Sigmoid colon (tissue), 7 donors: ENCODE results near the gene ACKR2. TPM values are rescaled to one million over a fixed set of nuclear protein-coding genes. Genes with fewer than 3 reads are reported as not detected.

Experiments
- DNase-seq: peaks from one replicate; pipeline ENCODE4 v3.0.0-alpha.2; 2019
- H3K27ac ChIP-seq, 4 donors: fragments of 200-600 bp; sonication (generic); one replicate each; pipeline ENCODE4 v1.5.1; 2016 to 2019; ENCODE audit warnings: mild to moderate bottlenecking in 1 of 4
- H3K27me3 ChIP-seq, 3 donors: fragments of 200-600 bp; sonication (generic); one replicate each; pipeline ENCODE4 v1.5.1; 2019; ENCODE audit warnings: mild to moderate bottlenecking in 1 of 3
- H3K36me3 ChIP-seq, 4 donors: fragments of 200-600 bp; sonication (generic); one replicate each; pipeline ENCODE4 v1.5.1; 2016 to 2019
- H3K4me1 ChIP-seq, 4 donors: fragments of 200-600 bp; sonication (generic); one replicate each; pipeline ENCODE4 v1.5.1; 2017 to 2019
- H3K4me3 ChIP-seq, 4 donors: fragments of 200-600 bp; sonication (generic); one replicate each; pipeline ENCODE4 v1.5.1; 2017 to 2019; ENCODE audit warnings: mild to moderate bottlenecking in 2 of 4, moderate library complexity in 1 of 4
- H3K9me3 ChIP-seq, 4 donors: fragments of 200-600 bp in 3 of 4; sonication (generic) in 3 of 4; one replicate each; pipeline versions ENCODE4 v1.5.1 to v1.6.1; 2013 to 2019
- EP300 ChIP-seq, 4 donors: sonication (generic); formaldehyde crosslinking; IDR thresholded peaks; one replicate each; pipeline ENCODE4 v1.6.1; 2017; ENCODE audit warnings: antibody characterized with exemption in 4 of 4
- POLR2A ChIP-seq, 2 donors: fragments of 450-650 bp; IDR thresholded peaks; one replicate each; pipeline ENCODE4 v1.6.1; 2016; ENCODE audit warnings: antibody characterized with exemption in 2 of 2, mild to moderate bottlenecking in 2 of 2, moderate library complexity in 2 of 2
- POLR2AphosphoS5 ChIP-seq, 4 donors: sonication (generic); formaldehyde crosslinking; IDR thresholded peaks; one replicate each; pipeline ENCODE4 v1.6.1; 2017; ENCODE audit warnings: antibody characterized with exemption in 4 of 4
- WGBS, 2 donors: extraction: QIAGEN DNeasy Blood & Tissue Kit; methylation state at CpG; one replicate each; pipeline ENCODE4 v1.1.7; 2013; 5-methylcytosine and 5-hydroxymethylcytosine counted together
- intact Hi-C: fragments of 100-400 bp; cut with DNase I; formaldehyde crosslinking; loops from one replicate; pipeline ENCODE4 v1.15.1; 2023
- polyA plus RNA-seq, 3 donors: library from polyadenylated mRNA; stranded (reverse); fragments of 200-250 nt; gene quantifications; one replicate each; pipeline ENCODE4 v1.2.3, GENCODE V29; 2013
- total RNA-seq, 4 donors: library from RNA; depleted of rRNA; stranded (reverse); fragments of >200 nt; gene quantifications; one replicate each; pipeline ENCODE4 v1.1.0, GENCODE V29; 2016
- TF ChIP-seq, protein P1 (sequence below), 4 experiments: fragments of 450-650 bp in 3 of 4; fragments of 200-600 bp in 1 of 4; IDR thresholded peaks; one replicate each; pipeline ENCODE4 v1.5.1; 2016 to 2019; ENCODE audit warnings: antibody characterized with exemption in 4 of 4, mild to moderate bottlenecking in 3 of 4, moderate library complexity in 2 of 4
- donor health status: healthy with polysubstance abuse.
- donor health status: Bipolar disorder and iron deficiency.
- donor health status: healthy.

ACKR2 gene
- total and polyA plus RNA-seq, 7 donors = 1.2 to 8.6 (median 1.9) TPM

DNA sequence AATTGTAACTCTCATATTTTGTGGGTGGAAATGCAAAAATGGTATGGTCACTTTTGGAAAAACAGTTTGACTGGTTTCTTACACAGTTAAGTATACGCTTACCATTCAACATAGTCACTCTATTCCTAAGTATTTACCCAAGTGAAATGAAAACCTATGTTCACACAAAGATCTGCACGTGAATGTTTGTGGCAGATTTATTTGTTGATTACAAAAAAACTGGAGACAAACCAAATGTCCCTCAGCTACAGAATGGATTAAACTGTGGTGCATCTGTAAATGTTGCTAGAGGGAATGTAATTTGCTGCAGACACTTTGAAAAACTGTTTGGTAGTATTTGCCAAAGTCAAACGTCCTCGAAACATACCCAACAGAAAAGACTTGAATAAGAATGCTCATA, 29.3 kb downstream of the ACKR2 start:
- no peak overlapping the region for H3K27ac ChIP-seq
- no peak overlapping the region for H3K4me3 ChIP-seq
- intact Hi-C loops = loop anchor here (2.0 kb wide), 2 partner anchors 42 to 58 kb away; no protein-coding TSS in a partner anchor
- H3K36me3 ChIP-seq = no peaks in the 10 kb centered on the region
- peaks cover 0 to 10% (median 6%) of the 10 kb centered on the region in 4 donors for H3K4me1 ChIP-seq
- no peak for DNase-seq
- TF ChIP-seq EP300 (IDR thresholded peaks at IDR 0.05) (no peak), POLR2A (IDR thresholded peaks at IDR 0.05) (no peak), POLR2AphosphoS5 (IDR thresholded peaks at IDR 0.05) (no peak)
- TF ChIP-seq, protein P1, sequence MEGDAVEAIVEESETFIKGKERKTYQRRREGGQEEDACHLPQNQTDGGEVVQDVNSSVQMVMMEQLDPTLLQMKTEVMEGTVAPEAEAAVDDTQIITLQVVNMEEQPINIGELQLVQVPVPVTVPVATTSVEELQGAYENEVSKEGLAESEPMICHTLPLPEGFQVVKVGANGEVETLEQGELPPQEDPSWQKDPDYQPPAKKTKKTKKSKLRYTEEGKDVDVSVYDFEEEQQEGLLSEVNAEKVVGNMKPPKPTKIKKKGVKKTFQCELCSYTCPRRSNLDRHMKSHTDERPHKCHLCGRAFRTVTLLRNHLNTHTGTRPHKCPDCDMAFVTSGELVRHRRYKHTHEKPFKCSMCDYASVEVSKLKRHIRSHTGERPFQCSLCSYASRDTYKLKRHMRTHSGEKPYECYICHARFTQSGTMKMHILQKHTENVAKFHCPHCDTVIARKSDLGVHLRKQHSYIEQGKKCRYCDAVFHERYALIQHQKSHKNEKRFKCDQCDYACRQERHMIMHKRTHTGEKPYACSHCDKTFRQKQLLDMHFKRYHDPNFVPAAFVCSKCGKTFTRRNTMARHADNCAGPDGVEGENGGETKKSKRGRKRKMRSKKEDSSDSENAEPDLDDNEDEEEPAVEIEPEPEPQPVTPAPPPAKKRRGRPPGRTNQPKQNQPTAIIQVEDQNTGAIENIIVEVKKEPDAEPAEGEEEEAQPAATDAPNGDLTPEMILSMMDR (IDR thresholded peaks at IDR 0.05) = no peak
- no peaks in the 10 kb centered on the region for H3K27me3 ChIP-seq
- no peaks in the 10 kb centered on the region for H3K9me3 ChIP-seq
- WGBS, 2 donors = 79 to 82% methylated on average over 4 of the region's 4 CpGs

DNA sequence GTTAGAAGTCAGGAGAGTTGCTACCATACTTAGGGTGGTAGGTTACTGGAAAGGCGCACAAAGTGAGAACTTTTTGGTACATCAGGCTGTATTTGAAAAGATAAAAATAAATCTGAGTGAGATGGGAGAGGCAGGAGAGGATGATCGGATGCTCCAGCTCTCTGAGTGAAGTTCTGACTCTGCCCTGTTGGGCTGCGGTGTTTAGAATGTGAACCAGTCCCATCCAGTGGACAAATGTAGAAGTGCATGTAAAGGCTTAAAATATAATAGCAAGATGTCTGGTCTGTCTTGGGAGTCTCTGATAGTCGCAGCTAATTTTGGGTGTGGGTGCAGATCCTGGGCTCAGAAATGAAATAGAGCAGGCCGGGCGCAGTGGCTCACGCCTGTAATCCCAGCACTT, 30.4 kb downstream of the ACKR2 start:
- Histone ChIP-seq H3K27me3 (no peaks in the 10 kb centered on the region), H3K9me3 (no peaks in the 10 kb centered on the region), H3K36me3 (no peaks in the 10 kb centered on the region), H3K4me1 (peaks cover 0 to 14% (median 8%) of the 10 kb centered on the region in 4 donors), H3K4me3 (peak overlapping the region in 1 of 4 donors; percentile 19), H3K27ac (no peak overlapping the region)
- DNase-seq = peak; percentile 73
- WGBS, 2 donors = 39 to 46% methylated on average over 7 of the region's 7 CpGs
- no peak for TF ChIP-seq POLR2AphosphoS5 (IDR thresholded peaks at IDR 0.05)
- TF ChIP-seq, protein P1 (IDR thresholded peaks at IDR 0.05) = peak; percentile 81 to 93 (median 93)
- intact Hi-C loops = loop anchor here (2.0 kb wide), 2 partner anchors 41 to 59 kb away; no protein-coding TSS in a partner anchor

DNA sequence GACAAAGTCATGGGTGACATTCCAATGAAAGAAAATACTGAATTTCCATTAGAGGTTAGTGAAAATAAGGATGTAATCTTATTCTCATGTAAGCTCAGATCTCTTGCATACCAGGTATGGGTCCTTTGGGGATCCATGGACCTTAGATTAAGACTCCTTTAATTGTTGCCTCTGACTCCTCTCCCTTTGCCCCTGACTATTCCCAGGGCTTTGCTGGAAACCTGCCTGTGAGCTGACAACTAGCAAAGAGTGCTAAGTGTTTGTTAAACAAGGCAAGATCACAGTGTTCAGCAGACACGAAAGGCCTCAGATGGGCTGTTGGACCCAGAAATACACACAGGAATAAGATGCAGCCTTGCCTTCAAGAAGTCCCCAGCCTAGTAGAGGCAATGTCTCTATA, 32.1 kb downstream of the ACKR2 start:
- H3K27ac ChIP-seq = peak overlapping the region in 1 of 4 donors; percentile 18

DNA sequence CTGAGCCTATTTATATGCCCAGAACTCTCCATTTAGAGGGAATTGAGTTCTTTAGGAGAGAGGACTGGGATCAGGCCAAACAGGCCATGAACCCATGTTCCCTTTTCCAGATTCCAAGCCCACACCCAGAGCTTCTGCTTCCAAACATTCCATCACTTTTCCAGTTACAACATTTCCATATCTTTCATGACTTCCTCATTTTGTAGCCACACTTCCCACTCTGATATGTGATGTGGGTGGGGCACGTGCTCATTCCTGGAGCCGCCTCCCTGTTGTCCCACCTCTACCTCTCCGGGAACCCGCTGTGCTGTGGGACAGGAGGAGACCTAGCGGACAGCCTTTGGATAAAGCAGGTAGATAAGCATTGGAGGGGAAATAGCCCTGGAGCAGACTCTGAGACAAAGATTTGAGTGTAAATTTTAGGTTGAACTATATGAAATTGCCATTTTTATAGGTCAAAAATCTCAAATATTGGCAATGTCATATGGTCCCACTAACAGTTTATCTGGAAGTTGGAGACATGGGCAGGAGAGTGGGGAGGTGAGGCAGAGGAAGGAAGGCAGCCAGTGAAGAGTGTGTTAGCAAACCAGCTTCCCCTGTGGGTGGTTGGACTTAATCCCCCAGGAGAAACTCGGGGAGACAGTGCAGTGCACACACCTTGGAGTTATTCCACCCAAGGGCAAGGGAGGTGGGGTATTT, 34.6 kb downstream of the ACKR2 start:
- intact Hi-C loops = no loop called here
- WGBS, 2 donors = 42 to 72% methylated on average over 6 of the region's 6 CpGs
- Histone ChIP-seq H3K4me3 (no peak overlapping the region), H3K4me1 (peaks cover 0 to 38% (median 23%) of the 10 kb centered on the region in 4 donors), H3K9me3 (no peaks in the 10 kb centered on the region), H3K36me3 (no peaks in the 10 kb centered on the region), H3K27ac (peak overlapping the region; percentile 18 to 77 (median 32)), H3K27me3 (no peaks in the 10 kb centered on the region)
- TF ChIP-seq POLR2AphosphoS5 (IDR thresholded peaks at IDR 0.05) (peak in 2 of 4 donors; percentile 10 to 29), EP300 (IDR thresholded peaks at IDR 0.05) (no peak), POLR2A (IDR thresholded peaks at IDR 0.05) (no peak)
- TF ChIP-seq, protein P1 (IDR thresholded peaks at IDR 0.05) = no peak
- peak; percentile 79 for DNase-seq

More for the DNA sequence above, 32.1 kb downstream of the ACKR2 start:
- Histone ChIP-seq H3K4me3 (no peak overlapping the region), H3K9me3 (no peaks in the 10 kb centered on the region), H3K4me1 (peaks cover 0 to 23% (median 14%) of the 10 kb centered on the region in 4 donors), H3K27me3 (no peaks in the 10 kb centered on the region), H3K36me3 (no peaks in the 10 kb centered on the region)
- DNase-seq = no peak
- TF ChIP-seq POLR2AphosphoS5 (IDR thresholded peaks at IDR 0.05) = no peak
- TF ChIP-seq EP300 (IDR thresholded peaks at IDR 0.05) = no peak
- TF ChIP-seq POLR2A (IDR thresholded peaks at IDR 0.05) = no peak
- TF ChIP-seq, protein P1 (IDR thresholded peaks at IDR 0.05) = no peak
- intact Hi-C loops = no loop called here
- WGBS, 2 donors = 88 to 89% methylated on average over 1 of the region's 1 CpG
